Measurements from ENCODE around the gene POMT2. TPM values are rescaled to one million over a fixed set of nuclear protein-coding genes. Genes with fewer than 3 reads are reported as not detected.

The POMT2 gene
- total RNA-seq, 4 donors from 2014 or later, result 19.1 to 36.4 (median 25.7) TPM

DNA sequence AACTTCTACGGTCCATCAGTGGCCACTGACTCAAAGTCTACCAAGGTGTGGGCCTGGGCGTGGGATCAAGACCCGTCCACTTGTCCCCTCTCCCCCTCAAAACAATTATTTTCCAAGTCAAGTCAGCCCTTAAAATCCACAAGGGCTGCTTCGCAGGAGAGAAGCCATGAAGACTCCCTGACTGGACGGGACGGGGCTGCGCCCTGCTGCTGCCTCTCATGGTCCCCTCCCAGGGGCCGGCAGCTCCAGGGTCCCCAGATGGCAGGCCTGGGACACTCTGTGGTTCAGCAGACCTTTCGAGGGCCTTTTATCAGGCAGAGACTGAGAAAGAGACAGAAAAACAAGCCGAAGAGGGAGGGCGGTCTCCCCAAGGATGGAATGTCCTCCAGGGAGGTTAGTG is 60.5 kb downstream of the POMT2 start:
- no peak overlapping the region for H3K4me3 ChIP-seq (replicated peaks in 1 of 3)
- intact Hi-C loops (cut with DNase I), result no loop called here
- H3K4me1 ChIP-seq, result no peaks in the 10 kb centered on the region
- no peak for DNase-seq
- no peak overlapping the region for H3K27ac ChIP-seq
- H3K36me3 ChIP-seq, result no peaks in the 10 kb centered on the region
- no peaks in the 10 kb centered on the region for H3K27me3 ChIP-seq
- no peaks in the 10 kb centered on the region for H3K9me3 ChIP-seq
- WGBS, 2 donors, result 78 to 82% methylated on average over 11 of the region's 11 CpGs
- TF ChIP-seq POLR2A (IDR thresholded peaks at IDR 0.05), result no peak
- TF ChIP-seq, protein P1, sequence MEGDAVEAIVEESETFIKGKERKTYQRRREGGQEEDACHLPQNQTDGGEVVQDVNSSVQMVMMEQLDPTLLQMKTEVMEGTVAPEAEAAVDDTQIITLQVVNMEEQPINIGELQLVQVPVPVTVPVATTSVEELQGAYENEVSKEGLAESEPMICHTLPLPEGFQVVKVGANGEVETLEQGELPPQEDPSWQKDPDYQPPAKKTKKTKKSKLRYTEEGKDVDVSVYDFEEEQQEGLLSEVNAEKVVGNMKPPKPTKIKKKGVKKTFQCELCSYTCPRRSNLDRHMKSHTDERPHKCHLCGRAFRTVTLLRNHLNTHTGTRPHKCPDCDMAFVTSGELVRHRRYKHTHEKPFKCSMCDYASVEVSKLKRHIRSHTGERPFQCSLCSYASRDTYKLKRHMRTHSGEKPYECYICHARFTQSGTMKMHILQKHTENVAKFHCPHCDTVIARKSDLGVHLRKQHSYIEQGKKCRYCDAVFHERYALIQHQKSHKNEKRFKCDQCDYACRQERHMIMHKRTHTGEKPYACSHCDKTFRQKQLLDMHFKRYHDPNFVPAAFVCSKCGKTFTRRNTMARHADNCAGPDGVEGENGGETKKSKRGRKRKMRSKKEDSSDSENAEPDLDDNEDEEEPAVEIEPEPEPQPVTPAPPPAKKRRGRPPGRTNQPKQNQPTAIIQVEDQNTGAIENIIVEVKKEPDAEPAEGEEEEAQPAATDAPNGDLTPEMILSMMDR (IDR thresholded peaks at IDR 0.05), result no peak

- Histone ChIP-seq H3K27ac (no peak overlapping the region), H3K36me3 (no peaks in the 10 kb centered on the region), H3K27me3 (no peaks in the 10 kb centered on the region), H3K9me3 (no peaks in the 10 kb centered on the region), H3K4me3 (replicated peaks in 1 of 3) (no peak overlapping the region), H3K4me1 (no peaks in the 10 kb centered on the region)
- peak; percentile 5 to 11 for DNase-seq
- TF ChIP-seq, protein P1 (IDR thresholded peaks at IDR 0.05), result no peak
- no peak for TF ChIP-seq POLR2A (IDR thresholded peaks at IDR 0.05)
- intact Hi-C loops (cut with DNase I), result no loop called here
- WGBS, 2 donors, result 50 to 59% methylated on average over 8 to 11 of the region's 11 CpGs
Observed at GRCh38 chr14:77259025-77259715, 61.5 kb downstream of the POMT2 start.

- no peak for DNase-seq
- intact Hi-C loops (cut with DNase I), result no loop called here
- no peak overlapping the region for H3K4me3 ChIP-seq (replicated peaks in 1 of 3)
- no peaks in the 10 kb centered on the region for H3K9me3 ChIP-seq
- TF ChIP-seq, protein P1 (IDR thresholded peaks at IDR 0.05), result no peak
- no peak for TF ChIP-seq POLR2A (IDR thresholded peaks at IDR 0.05)
- H3K36me3 ChIP-seq, result no peaks in the 10 kb centered on the region
- no peaks in the 10 kb centered on the region for H3K27me3 ChIP-seq
- WGBS, 2 donors, result 96 to 100% methylated on average over 1 to 4 of the region's 5 CpGs
- no peak overlapping the region for H3K27ac ChIP-seq
- no peaks in the 10 kb centered on the region for H3K4me1 ChIP-seq
Observed at GRCh38 chr14:77258566-77258965, 62.1 kb downstream of the POMT2 start.

DNA sequence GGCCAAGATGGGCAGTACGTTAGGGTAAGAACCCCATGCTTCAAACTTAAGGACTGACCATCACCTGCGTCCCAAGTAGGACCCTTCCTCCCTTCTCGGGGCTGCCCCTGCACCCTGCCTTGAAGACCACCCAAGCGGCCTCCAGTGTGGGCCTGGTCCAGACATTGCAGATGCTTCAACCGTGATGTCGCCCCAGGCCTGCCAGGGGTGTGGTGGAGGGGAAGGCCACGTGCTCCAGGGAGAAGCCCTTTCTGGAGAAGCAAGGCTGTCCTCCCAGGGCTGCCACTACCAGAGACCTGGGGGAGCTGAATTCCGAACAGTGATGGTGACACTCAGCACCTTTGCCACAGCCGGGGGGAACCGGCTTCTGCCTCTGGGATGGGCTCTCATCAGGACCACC is 63.0 kb downstream of the POMT2 start:
- 94 to 98% methylated on average over 2 to 9 of the region's 10 CpGs for WGBS, 2 donors
- DNase-seq, result no peak
- H3K9me3 ChIP-seq, result no peaks in the 10 kb centered on the region
- intact Hi-C loops (cut with DNase I), result no loop called here
- H3K4me3 ChIP-seq (replicated peaks in 1 of 3), result no peak overlapping the region
- H3K4me1 ChIP-seq, result no peaks in the 10 kb centered on the region
- H3K36me3 ChIP-seq, result no peaks in the 10 kb centered on the region
- no peaks in the 10 kb centered on the region for H3K27me3 ChIP-seq
- TF ChIP-seq, protein P1 (IDR thresholded peaks at IDR 0.05), result no peak
- TF ChIP-seq POLR2A (IDR thresholded peaks at IDR 0.05), result no peak
- no peak overlapping the region for H3K27ac ChIP-seq

GRCh38 chr14:77256694-77257093 is 64.0 kb downstream of the POMT2 start:
- no peaks in the 10 kb centered on the region for H3K4me1 ChIP-seq
- no peaks in the 10 kb centered on the region for H3K9me3 ChIP-seq
- intact Hi-C loops (cut with DNase I), result no loop called here
- no peak overlapping the region for H3K4me3 ChIP-seq (replicated peaks in 1 of 3)
- TF ChIP-seq, protein P1 (IDR thresholded peaks at IDR 0.05), result no peak
- no peak for TF ChIP-seq POLR2A (IDR thresholded peaks at IDR 0.05)
- H3K27ac ChIP-seq, result no peak overlapping the region
- H3K36me3 ChIP-seq, result no peaks in the 10 kb centered on the region
- WGBS, 2 donors, result 91 to 92% methylated on average over 8 of the region's 8 CpGs
- H3K27me3 ChIP-seq, result no peaks in the 10 kb centered on the region
- DNase-seq, result no peak
